HG03565 (cell line): ENCODE data around the gene SOX6.

Experiments
- ATAC-seq: cut with Tn5 transposase; IDR thresholded peaks from one replicate; pipeline ENCODE4 v1.9.1; 2021; ENCODE audit warnings: mild to moderate bottlenecking, moderate library complexity; ENCODE audit not compliant: unreplicated experiment

Gene SOX6

GRCh38 chr11:15969701-15970329 lies 386.5 kb downstream of the SOX6 start:
- ATAC-seq, result peak; percentile 62

- ATAC-seq, result peak; percentile 67
Observed at GRCh38 chr11:15969281-15969680, 387.1 kb downstream of the SOX6 start.

GRCh38 chr11:15968461-15969130 lies 387.8 kb downstream of the SOX6 start:
- ATAC-seq, result no peak

GRCh38 chr11:15967966-15968365 lies 388.4 kb downstream of the SOX6 start:
- no peak for ATAC-seq

- no peak for ATAC-seq
Observed at GRCh38 chr11:15967166-15967565, 389.2 kb downstream of the SOX6 start.

GRCh38 chr11:15965562-15966250 lies 390.6 kb downstream of the SOX6 start:
- ATAC-seq, result no peak

GRCh38 chr11:15963266-15963665 lies 393.1 kb downstream of the SOX6 start:
- no peak for ATAC-seq

- ATAC-seq, result no peak
Observed at GRCh38 chr11:15958910-15959309, 397.4 kb downstream of the SOX6 start.

- ATAC-seq, result no peak
Observed at GRCh38 chr11:15957234-15957633, 399.1 kb downstream of the SOX6 start.

- ATAC-seq, result no peak
Observed at GRCh38 chr11:15956302-15956701, 400.0 kb downstream of the SOX6 start.

- no peak for ATAC-seq
Observed at GRCh38 chr11:15955595-15955994, 400.8 kb downstream of the SOX6 start.

- ATAC-seq, result no peak
Observed at GRCh38 chr11:15947681-15948648, 408.4 kb downstream of the SOX6 start.

GRCh38 chr11:15945726-15946125 lies 410.6 kb downstream of the SOX6 start:
- ATAC-seq, result no peak

- no peak for ATAC-seq
Observed at GRCh38 chr11:15944460-15944859, 411.9 kb downstream of the SOX6 start.

GRCh38 chr11:15943418-15944197 lies 412.7 kb downstream of the SOX6 start:
- ATAC-seq, result no peak

- no peak for ATAC-seq
Observed at GRCh38 chr11:15942936-15943335, 413.4 kb downstream of the SOX6 start.

- ATAC-seq, result no peak
Observed at GRCh38 chr11:15942126-15942525, 414.2 kb downstream of the SOX6 start.

GRCh38 chr11:15941206-15941770 lies 415.1 kb downstream of the SOX6 start:
- ATAC-seq, result no peak

- no peak for ATAC-seq
Observed at GRCh38 chr11:15940462-15941205, 415.7 kb downstream of the SOX6 start.
